LNCAP (cell line): ENCODE results near the gene TTC9B.

ENCODE experiments used
- CTCF ChIP-seq: fragments of 450-650 bp; IDR thresholded peaks from 2 replicates; pipeline ENCODE4 v1.5.1; 2017; ENCODE audit warnings: mild to moderate bottlenecking

Gene TTC9B

GRCh38 chr19:40263440-40264313 is 45.5 kb upstream of the TTC9B start:
- TF ChIP-seq CTCF = no peak

GRCh38 chr19:40262422-40262821 is 44.2 kb upstream of the TTC9B start:
- TF ChIP-seq CTCF = no peak

- no peak for TF ChIP-seq CTCF
These were observed 43.4 kb upstream of the TTC9B start for GRCh38 chr19:40261631-40262030.

- TF ChIP-seq CTCF = no peak
These were observed 38.9 kb upstream of the TTC9B start for GRCh38 chr19:40257096-40257517.

GRCh38 chr19:40256512-40256911 is 38.3 kb upstream of the TTC9B start:
- no peak for TF ChIP-seq CTCF

- TF ChIP-seq CTCF = no peak
These were observed 37.5 kb upstream of the TTC9B start for GRCh38 chr19:40255619-40256166.

- TF ChIP-seq CTCF = no peak
These were observed 36.7 kb upstream of the TTC9B start for GRCh38 chr19:40254714-40255418.
